ENCODE results near the gene FAHD2A. TPM values are rescaled to one million over a fixed set of nuclear protein-coding genes. Genes with fewer than 3 reads are reported as not detected.
"Not testable (repeated sequence)": the region's sequence is repeated elsewhere in the genome, so short reads cannot be mapped to it uniquely, and the experiment has no call there.

The FAHD2A gene
- polyA plus RNA-seq, 1 donor, result 40.8 TPM

- DNase-seq, result peak; percentile 44
These were observed 13.0 kb upstream of the FAHD2A start for GRCh38 chr2:95389245-95390119.

GRCh38 chr2:95390272-95390880 is 12.1 kb upstream of the FAHD2A start:
- DNase-seq, result no peak

GRCh38 chr2:95390881-95391321 is 11.6 kb upstream of the FAHD2A start:
- no peak for DNase-seq

GRCh38 chr2:95391641-95392310 is 10.7 kb upstream of the FAHD2A start:
- DNase-seq, result no peak

- DNase-seq, result no peak
These were observed 10.2 kb upstream of the FAHD2A start for GRCh38 chr2:95392320-95392719.

GRCh38 chr2:95392730-95393455 is 9.6 kb upstream of the FAHD2A start:
- DNase-seq, result no peak

GRCh38 chr2:95393901-95394300 is 8.6 kb upstream of the FAHD2A start:
- no peak for DNase-seq

- DNase-seq, result no peak
These were observed 3.4 kb upstream of the FAHD2A start for GRCh38 chr2:95399061-95399460.

GRCh38 chr2:95401480-95401879 is 1.0 kb upstream of the FAHD2A start:
- no peak for DNase-seq

GRCh38 chr2:95402004-95402369 is 521 bp upstream of the FAHD2A start:
- DNase-seq, result not testable (repeated sequence)

- DNase-seq, result not testable (repeated sequence)
These were observed 755 bp downstream of the FAHD2A start for GRCh38 chr2:95403204-95403721.

GRCh38 chr2:95403824-95404223 is 1.3 kb downstream of the FAHD2A start:
- DNase-seq, result not testable (repeated sequence)

- DNase-seq, result not testable (repeated sequence)
These were observed 2.2 kb downstream of the FAHD2A start for GRCh38 chr2:95404676-95405075.

- not testable (repeated sequence) for DNase-seq
These were observed 8.7 kb downstream of the FAHD2A start for GRCh38 chr2:95411239-95411638.

GRCh38 chr2:95414015-95414594 is 11.6 kb downstream of the FAHD2A start:
- peak; percentile 55 for DNase-seq

GRCh38 chr2:95415138-95415537 is 12.6 kb downstream of the FAHD2A start:
- DNase-seq, result not testable (repeated sequence)

- not testable (repeated sequence) for DNase-seq
These were observed 13.1 kb downstream of the FAHD2A start for GRCh38 chr2:95415561-95415960.

GRCh38 chr2:95427196-95427867 is 24.8 kb downstream of the FAHD2A start:
- not testable (repeated sequence) for DNase-seq

- DNase-seq, result not testable (repeated sequence)
These were observed 27.4 kb downstream of the FAHD2A start for GRCh38 chr2:95429748-95430467.

- DNase-seq, result not testable (repeated sequence)
These were observed 30.9 kb downstream of the FAHD2A start for GRCh38 chr2:95433373-95433772.
